Calu3 (cell line): ENCODE measurements around the gene ALK. TPM values are rescaled to one million over a fixed set of nuclear protein-coding genes. Genes with fewer than 3 reads are reported as not detected.

Experiments used
- BruUV-seq: library from RNA; stranded (reverse); fragments of 400-500 nt; replicated peaks from 2 replicates; lab custom pipeline; 2021; lab: Mats Ljungman, UMichigan
- CTCF ChIA-PET: fragments of 300-600 bp; sonication (Branson Sonifier 250); formaldehyde crosslinking; loops from one replicate; lab custom pipeline; 2022; ENCODE audit warnings: antibody characterized with exemption; lab: Charles Lee
- DNase-seq: peaks from one replicate; pipeline ENCODE4 v3.0.0; 2022
- H3K27ac Mint-ChIP-seq: one replicate; pipeline ENCODE4 v1.8.0; 2022; ENCODE audit warnings: mixed read lengths; ENCODE audit not compliant: unreplicated experiment
- H3K27me3 Mint-ChIP-seq: one replicate; pipeline ENCODE4 v1.8.0; 2022; ENCODE audit warnings: mixed read lengths; ENCODE audit not compliant: unreplicated experiment
- H3K36me3 Mint-ChIP-seq: one replicate; pipeline ENCODE4 v1.8.0; 2022; ENCODE audit warnings: mild to moderate bottlenecking, moderate library complexity, mixed read lengths; ENCODE audit not compliant: insufficient read depth, unreplicated experiment
- H3K4me1 Mint-ChIP-seq: one replicate; pipeline ENCODE4 v1.8.0; 2022; ENCODE audit warnings: mild to moderate bottlenecking, low read depth, mixed read lengths; ENCODE audit not compliant: unreplicated experiment
- H3K4me3 Mint-ChIP-seq: one replicate; pipeline ENCODE4 v1.8.0; 2022; ENCODE audit warnings: mild to moderate bottlenecking, low read depth, moderate library complexity, mixed read lengths; ENCODE audit not compliant: unreplicated experiment
- H3K9me3 Mint-ChIP-seq: one replicate; pipeline ENCODE4 v1.8.0; 2022; ENCODE audit warnings: low read depth, mixed read lengths; ENCODE audit not compliant: unreplicated experiment
- intact Hi-C: fragments of 100-400 bp; cut with micrococcal nuclease; formaldehyde crosslinking; loops from one replicate; pipeline ENCODE4 v1.10.0; 2022; ENCODE audit not compliant: unreplicated experiment
- total RNA-seq: library from RNA; stranded (reverse); gene quantifications from 2 replicates; pipeline ENCODE4 v1.2.3, GENCODE V29; 2022
- TF ChIP-seq, protein P1 (sequence below): fragments of 200-600 bp; IDR thresholded peaks from one replicate; pipeline ENCODE4 v1.8.0; 2022; ENCODE audit warnings: antibody characterized with exemption; ENCODE audit not compliant: unreplicated experiment

The ALK gene
- total RNA-seq, 1 experiment from 2014 or later, result not detected

DNA sequence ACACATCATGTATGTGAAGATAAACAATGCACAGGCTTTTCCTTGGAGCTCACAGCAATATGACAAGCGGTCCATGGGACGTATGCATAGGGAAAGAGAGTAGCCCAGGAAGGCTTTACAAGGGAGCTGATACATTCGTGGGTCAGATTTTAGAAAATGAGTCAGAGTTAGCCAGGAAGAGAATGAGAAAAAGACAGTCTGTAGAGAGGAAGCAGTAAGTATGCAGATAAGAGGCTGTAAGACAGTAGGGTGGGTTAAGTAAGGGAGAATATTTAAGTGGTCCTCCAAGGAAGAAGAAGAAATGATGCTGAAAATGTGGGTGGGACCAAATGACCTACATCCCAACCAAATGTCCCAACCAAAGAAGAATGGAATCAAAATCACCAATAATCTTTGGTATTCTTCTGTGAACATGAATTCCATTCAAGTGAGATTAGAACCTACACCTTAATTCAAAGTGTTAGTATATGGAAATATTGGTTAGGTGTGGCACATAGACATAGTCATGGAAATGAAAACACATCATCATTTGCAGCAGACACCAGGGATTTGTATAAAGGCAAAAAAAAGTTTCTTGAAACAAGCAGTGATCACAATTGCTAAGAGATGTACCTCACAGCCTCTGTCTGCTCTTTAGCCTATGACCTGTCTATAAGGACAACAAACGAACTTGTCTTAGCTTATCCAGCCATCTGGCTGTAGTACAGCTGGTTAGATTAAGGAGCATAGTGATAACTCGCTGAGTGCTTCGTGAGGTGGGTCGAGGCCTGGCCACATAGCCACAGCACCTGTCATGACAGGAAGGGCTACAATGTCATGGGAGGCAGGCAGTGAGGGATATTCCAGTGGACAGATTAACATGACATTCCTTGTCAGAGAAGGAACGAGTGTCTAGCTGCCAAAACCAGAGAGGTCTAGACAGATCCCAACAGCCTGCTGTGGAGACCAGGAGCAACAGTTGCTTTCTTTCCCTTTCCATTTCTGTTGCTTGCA is 133.6 kb downstream of the ALK start:
- Mint-ChIP-seq H3K4me1 (peaks cover 20% of the 10 kb centered on the region), H3K27ac (no peak overlapping the region), H3K27me3 (peaks cover 43% of the 10 kb centered on the region), H3K9me3 (peaks cover 3% of the 10 kb centered on the region), H3K36me3 (no peaks in the 10 kb centered on the region), H3K4me3 (no peak overlapping the region)
- CTCF ChIA-PET, result no interaction called here
- DNase-seq, result no peak
- BruUV-seq, result no TSS peak
- intact Hi-C loops, result no loop called here
- TF ChIP-seq, protein P1, sequence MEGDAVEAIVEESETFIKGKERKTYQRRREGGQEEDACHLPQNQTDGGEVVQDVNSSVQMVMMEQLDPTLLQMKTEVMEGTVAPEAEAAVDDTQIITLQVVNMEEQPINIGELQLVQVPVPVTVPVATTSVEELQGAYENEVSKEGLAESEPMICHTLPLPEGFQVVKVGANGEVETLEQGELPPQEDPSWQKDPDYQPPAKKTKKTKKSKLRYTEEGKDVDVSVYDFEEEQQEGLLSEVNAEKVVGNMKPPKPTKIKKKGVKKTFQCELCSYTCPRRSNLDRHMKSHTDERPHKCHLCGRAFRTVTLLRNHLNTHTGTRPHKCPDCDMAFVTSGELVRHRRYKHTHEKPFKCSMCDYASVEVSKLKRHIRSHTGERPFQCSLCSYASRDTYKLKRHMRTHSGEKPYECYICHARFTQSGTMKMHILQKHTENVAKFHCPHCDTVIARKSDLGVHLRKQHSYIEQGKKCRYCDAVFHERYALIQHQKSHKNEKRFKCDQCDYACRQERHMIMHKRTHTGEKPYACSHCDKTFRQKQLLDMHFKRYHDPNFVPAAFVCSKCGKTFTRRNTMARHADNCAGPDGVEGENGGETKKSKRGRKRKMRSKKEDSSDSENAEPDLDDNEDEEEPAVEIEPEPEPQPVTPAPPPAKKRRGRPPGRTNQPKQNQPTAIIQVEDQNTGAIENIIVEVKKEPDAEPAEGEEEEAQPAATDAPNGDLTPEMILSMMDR, result no peak

DNA sequence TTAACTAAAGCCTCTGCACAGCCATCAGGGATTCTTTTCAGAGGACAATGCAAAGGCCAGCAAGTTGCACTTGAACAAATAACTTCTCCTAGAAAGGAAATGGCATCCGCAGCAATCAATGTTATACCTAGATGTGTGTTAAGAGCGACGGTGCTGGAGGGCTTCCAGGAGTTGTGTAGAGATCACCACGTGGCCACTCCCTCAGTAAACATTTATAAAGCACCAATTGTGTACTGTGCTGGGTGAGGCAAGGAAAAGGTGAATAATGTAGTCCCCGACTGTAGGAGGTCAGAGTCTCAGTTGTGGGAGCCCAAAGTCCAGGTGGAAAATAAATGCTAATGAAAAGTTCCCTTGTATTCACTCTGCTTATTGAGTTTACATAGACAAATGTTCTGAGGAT is 135.0 kb downstream of the ALK start:
- TF ChIP-seq, protein P1, result no peak
- CTCF ChIA-PET, result no interaction called here
- no peak overlapping the region for H3K4me3 Mint-ChIP-seq
- H3K4me1 Mint-ChIP-seq, result peaks cover 20% of the 10 kb centered on the region
- peaks cover 3% of the 10 kb centered on the region for H3K9me3 Mint-ChIP-seq
- intact Hi-C loops, result no loop called here
- peak; percentile 47 for DNase-seq
- H3K36me3 Mint-ChIP-seq, result no peaks in the 10 kb centered on the region
- no peak overlapping the region for H3K27ac Mint-ChIP-seq
- BruUV-seq, result no TSS peak
- peaks cover 42% of the 10 kb centered on the region for H3K27me3 Mint-ChIP-seq

DNA sequence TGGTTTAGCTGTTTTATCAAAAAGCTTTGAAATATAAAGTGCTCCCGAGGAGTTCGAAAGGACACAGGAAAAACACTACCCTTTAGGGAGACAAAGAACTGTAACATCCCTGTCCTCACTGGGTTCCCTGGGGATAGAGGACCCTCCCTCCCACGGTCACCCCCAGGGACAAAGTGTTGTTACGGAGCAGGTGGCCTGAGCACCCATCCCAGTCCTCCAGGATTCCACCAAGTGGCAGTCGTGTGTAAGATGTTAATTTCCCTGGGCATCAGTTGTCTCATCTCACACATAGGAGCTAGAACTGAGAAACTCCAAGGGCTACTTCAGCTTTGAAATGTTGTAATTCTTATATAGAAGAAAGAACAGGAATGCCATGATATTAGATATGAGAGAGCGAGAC is 137.7 kb downstream of the ALK start:
- Mint-ChIP-seq H3K4me1 (peaks cover 20% of the 10 kb centered on the region), H3K4me3 (no peak overlapping the region), H3K9me3 (peaks cover 3% of the 10 kb centered on the region), H3K36me3 (no peaks in the 10 kb centered on the region), H3K27me3 (peaks cover 42% of the 10 kb centered on the region), H3K27ac (no peak overlapping the region)
- TF ChIP-seq, protein P1, result no peak
- intact Hi-C loops, result no loop called here
- DNase-seq, result no peak
- no TSS peak for BruUV-seq
- CTCF ChIA-PET, result no interaction called here

DNA sequence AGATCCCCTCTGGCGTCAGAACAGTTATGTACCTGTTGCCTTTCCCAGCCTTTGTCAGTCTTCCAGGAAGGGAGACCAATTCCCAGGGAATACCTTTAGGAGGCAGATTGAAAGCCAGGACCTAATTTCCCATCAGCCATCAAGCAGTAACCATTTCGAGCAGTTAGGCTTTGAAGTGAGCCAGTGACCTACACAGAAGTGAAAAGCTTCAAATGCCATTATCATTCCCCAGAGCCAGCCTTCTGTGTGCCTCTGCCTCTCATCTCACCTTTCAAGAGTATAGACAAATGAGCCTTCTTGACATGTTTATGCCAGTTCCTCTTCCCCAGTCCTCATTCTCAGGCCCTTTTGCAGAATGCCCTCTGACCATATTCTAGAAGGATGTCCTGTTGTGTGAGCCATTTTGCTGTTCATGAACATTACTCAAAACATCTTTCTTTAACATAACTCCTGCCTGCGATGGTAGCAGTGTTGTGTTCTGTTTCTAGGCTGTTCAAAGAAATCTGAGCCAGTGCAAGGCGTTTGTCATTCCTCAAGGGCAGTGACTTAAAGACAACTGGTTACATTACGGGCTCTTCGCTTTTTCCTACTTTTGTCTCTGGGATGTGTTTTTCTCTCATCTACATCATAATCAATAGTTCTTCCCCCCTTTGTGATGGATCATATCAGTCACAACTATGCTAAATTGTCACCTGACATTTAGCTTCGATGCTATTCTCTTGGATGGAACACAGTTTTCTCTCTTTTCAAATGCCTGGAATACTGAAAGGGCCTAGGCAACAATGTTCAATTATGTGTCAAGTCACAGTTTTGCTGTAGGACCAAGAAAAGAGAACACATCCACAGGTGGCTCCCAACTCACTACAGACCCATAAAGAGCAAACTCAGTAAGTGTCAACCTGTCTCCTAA is 138.6 kb downstream of the ALK start:
- no TSS peak for BruUV-seq
- no peaks in the 10 kb centered on the region for H3K36me3 Mint-ChIP-seq
- CTCF ChIA-PET, result no interaction called here
- H3K9me3 Mint-ChIP-seq, result peaks cover 3% of the 10 kb centered on the region
- H3K4me3 Mint-ChIP-seq, result no peak overlapping the region
- peaks cover 39% of the 10 kb centered on the region for H3K27me3 Mint-ChIP-seq
- no peak overlapping the region for H3K27ac Mint-ChIP-seq
- peaks cover 19% of the 10 kb centered on the region for H3K4me1 Mint-ChIP-seq
- TF ChIP-seq, protein P1, result no peak
- intact Hi-C loops, result no loop called here
- no peak for DNase-seq
